Gastrocnemius medialis (tissue), 4 donors: ENCODE measurements around the gene UNC5B. TPM values are rescaled to one million over a fixed set of nuclear protein-coding genes. Genes with fewer than 3 reads are reported as not detected.

Source experiments
- ATAC-seq, 2 donors: fragments of 150-250 bp; one replicate each; pipeline ENCODE4 v1.9.1; 2016
- DNase-seq, 2 donors: peaks; one replicate each; pipeline ENCODE4 v3.0.0-alpha.2; 2019
- H3K27ac ChIP-seq, 4 donors: fragments of 200-600 bp; sonication (generic); 1 replicate in 1 of 4; 2 replicates in 3 of 4; pipeline ENCODE4 v1.5.1; 2016 to 2018; ENCODE audit warnings: mild to moderate bottlenecking in 2 of 4, moderate library complexity in 1 of 4
- H3K27me3 ChIP-seq, 3 donors: fragments of 200-600 bp; sonication (generic) in 2 of 3; 1 replicate in 1 of 3; 2 replicates in 2 of 3; pipeline versions ENCODE4 v1.5.1 to v1.6.0; 2016 to 2019; ENCODE audit warnings: mild to moderate bottlenecking in 1 of 3, moderate library complexity in 1 of 3
- H3K36me3 ChIP-seq, 2 donors: fragments of 200-600 bp; sonication (generic) in 1 of 2; one replicate each; pipeline ENCODE4 v1.5.1; 2017 to 2018
- H3K4me1 ChIP-seq, 2 donors: fragments of 200-600 bp; sonication (generic) in 1 of 2; one replicate each; pipeline ENCODE4 v1.5.1; 2016 to 2017; ENCODE audit warnings: mild to moderate bottlenecking in 2 of 2
- H3K4me3 ChIP-seq, 4 donors: fragments of 200-600 bp; sonication (generic) in 3 of 4; 1 replicate in 1 of 4; 2 replicates in 3 of 4; pipeline ENCODE4 v1.5.1; 2016 to 2019; ENCODE audit warnings: mild to moderate bottlenecking in 2 of 4
- H3K9me3 ChIP-seq, 3 donors: fragments of 200-600 bp; sonication (generic) in 2 of 3; 1 replicate in 1 of 3; 2 replicates in 2 of 3; pipeline ENCODE4 v1.5.1; 2016 to 2019
- CTCF ChIP-seq, 5 experiments: fragments of 450-650 bp in 3 of 5; fragments of 200-600 bp in 2 of 5; sonication (generic) in 2 of 5; IDR thresholded peaks in 4 of 5; conservative IDR thresholded peaks in 1 of 5; 1 replicate in 4 of 5; 2 replicates in 1 of 5; pipeline ENCODE4 v1.5.1; 2016 to 2019; ENCODE audit warnings: antibody characterized with exemption in 5 of 5, mild to moderate bottlenecking in 3 of 5, moderate library complexity in 3 of 5
- POLR2A ChIP-seq, 2 donors: fragments of 450-650 bp; IDR thresholded peaks; one replicate each; pipeline ENCODE4 v1.6.1; 2017; ENCODE audit warnings: antibody characterized with exemption in 2 of 2, mild to moderate bottlenecking in 2 of 2, moderate library complexity in 2 of 2
- in situ Hi-C, 4 donors: fragments of 200-750 bp; cut with MboI; loops; one replicate each; pipeline versions ENCODE4 v1.15.0 to v1.8.0; 2017; ENCODE audit warnings: low sequenced_read_pairs in 4 of 4
- intact Hi-C: fragments of 100-400 bp; cut with DNase I; formaldehyde crosslinking; loops from one replicate; pipeline ENCODE4 v1.15.1; 2023; ENCODE audit warnings: low total_unique reads
- total RNA-seq, 4 donors: library from RNA; depleted of rRNA; stranded (reverse); fragments of >200 nt; gene quantifications; one replicate each; pipeline versions ENCODE4 v1.1.0 to v1.2.3, GENCODE V29; 2016

The UNC5B gene
- total RNA-seq, 4 donors from 2014 or later, result 0.65 to 1.2 (median 0.90) TPM

GRCh38 chr10:71211775-71212317, 524 bp upstream of the UNC5B start:
- ATAC-seq, result peak; percentile 15 to 22
- Histone ChIP-seq H3K4me1 (peaks cover 19 to 20% of the 10 kb centered on the region in 2 donors), H3K9me3 (no peaks in the 10 kb centered on the region), H3K27me3 (peaks cover 0 to 3% (median 0%) of the 10 kb centered on the region in 3 donors), H3K4me3 (peak overlapping the region; percentile 36 to 96 (median 80)), H3K27ac (peak overlapping the region; percentile 75 to 92 (median 86)), H3K36me3 (no peaks in the 10 kb centered on the region)
- no peak for TF ChIP-seq POLR2A (IDR thresholded peaks at IDR 0.05)
- TF ChIP-seq CTCF (IDR thresholded peaks at IDR 0.05 in 4 of 5, conservative IDR thresholded peaks at IDR 0.05 in 1 of 5), result no peak
- intact Hi-C loops, result loop anchor here (1.0 to 2.0 kb wide), 3 partner anchors 20 to 143 kb away; no protein-coding TSS in a partner anchor
- DNase-seq, result no peak
- in situ Hi-C loops, result no loop called here

- Histone ChIP-seq H3K27ac (peak overlapping the region; percentile 75 to 92 (median 86)), H3K4me1 (peaks cover 20 to 32% of the 10 kb centered on the region in 2 donors), H3K36me3 (no peaks in the 10 kb centered on the region), H3K9me3 (no peaks in the 10 kb centered on the region), H3K27me3 (peaks cover 0 to 3% (median 0%) of the 10 kb centered on the region in 3 donors), H3K4me3 (peak overlapping the region; percentile 70 to 96 (median 82))
- in situ Hi-C loops (no loop called here), intact Hi-C loops (loop anchor here (2.0 kb wide), 2 partner anchors 56 to 144 kb away; no protein-coding TSS in a partner anchor)
- TF ChIP-seq POLR2A (IDR thresholded peaks at IDR 0.05) (no peak), CTCF (IDR thresholded peaks at IDR 0.05 in 4 of 5, conservative IDR thresholded peaks at IDR 0.05 in 1 of 5) (no peak)
- ATAC-seq (peak; percentile 31 to 47), DNase-seq (peak in 1 of 2 donors; percentile 60)
Measured at GRCh38 chr10:71213127-71213621, 804 bp downstream of the UNC5B start.

GRCh38 chr10:71213761-71214440, 1.5 kb downstream of the UNC5B start:
- peaks cover 0 to 3% (median 0%) of the 10 kb centered on the region in 3 donors for H3K27me3 ChIP-seq
- ATAC-seq, result no peak
- intact Hi-C loops, result loop anchor here (2.0 kb wide), 2 partner anchors 55 to 145 kb away; no protein-coding TSS in a partner anchor
- H3K9me3 ChIP-seq, result no peaks in the 10 kb centered on the region
- H3K27ac ChIP-seq, result no peak overlapping the region
- in situ Hi-C loops, result no loop called here
- H3K4me3 ChIP-seq, result peak overlapping the region; percentile 70 to 96 (median 82)
- peaks cover 18 to 34% of the 10 kb centered on the region in 2 donors for H3K4me1 ChIP-seq
- DNase-seq, result no peak
- TF ChIP-seq POLR2A (IDR thresholded peaks at IDR 0.05), result no peak
- TF ChIP-seq CTCF (IDR thresholded peaks at IDR 0.05 in 4 of 5, conservative IDR thresholded peaks at IDR 0.05 in 1 of 5), result no peak
- no peaks in the 10 kb centered on the region for H3K36me3 ChIP-seq

- in situ Hi-C loops (loop anchor here in 1 of 4 donors (5.0 kb wide), 1 partner anchor 57 kb away; no protein-coding TSS in a partner anchor), intact Hi-C loops (no loop called here)
- Histone ChIP-seq H3K27ac (no peak overlapping the region), H3K27me3 (peaks cover 0 to 3% (median 0%) of the 10 kb centered on the region in 3 donors), H3K9me3 (no peaks in the 10 kb centered on the region), H3K4me3 (no peak overlapping the region), H3K4me1 (peaks cover 15 to 34% of the 10 kb centered on the region in 2 donors), H3K36me3 (no peaks in the 10 kb centered on the region)
- no peak for TF ChIP-seq POLR2A (IDR thresholded peaks at IDR 0.05)
- no peak for TF ChIP-seq CTCF (IDR thresholded peaks at IDR 0.05 in 4 of 5, conservative IDR thresholded peaks at IDR 0.05 in 1 of 5)
- ATAC-seq (no peak), DNase-seq (no peak)
Measured at GRCh38 chr10:71214641-71215559, 2.5 kb downstream of the UNC5B start.
